Thoracic aorta (tissue), 2 donors: ENCODE data around the gene HACD4. TPM values are rescaled to one million over a fixed set of nuclear protein-coding genes. Genes with fewer than 3 reads are reported as not detected.

ENCODE experiments used
- ATAC-seq: fragments of 150-250 bp; one replicate; pipeline ENCODE4 v1.8.0; 2017; ENCODE audit warnings: low read depth; ENCODE audit not compliant: insufficient number of reproducible peaks, low FRiP score
- DNase-seq: peaks from one replicate; pipeline ENCODE4 v3.0.0-alpha.2; 2020; ENCODE audit warnings: low spot score
- H3K27ac ChIP-seq, 2 donors: fragments of 200-600 bp; sonication (generic); 1 replicate in 1 of 2; 2 replicates in 1 of 2; pipeline ENCODE4 v1.5.1; 2016; ENCODE audit warnings: mild to moderate bottlenecking in 2 of 2, moderate library complexity in 2 of 2
- H3K27me3 ChIP-seq: fragments of 200-600 bp; sonication (generic); replicated peaks from 2 replicates; pipeline ENCODE4 v1.6.0; 2016; ENCODE audit warnings: mild to moderate bottlenecking; ENCODE audit not compliant: insufficient read depth
- H3K36me3 ChIP-seq: fragments of 200-600 bp; sonication (generic); one replicate; pipeline ENCODE4 v1.5.1; 2016
- H3K4me1 ChIP-seq, 2 donors: fragments of 200-600 bp; sonication (generic); 1 replicate in 1 of 2; 2 replicates in 1 of 2; pipeline versions ENCODE4 v1.5.1 to v1.6.0; 2016; ENCODE audit warnings: low read depth in 2 of 2, mild to moderate bottlenecking in 1 of 2; ENCODE audit not compliant: control insufficient read depth in 1 of 2
- H3K4me3 ChIP-seq: fragments of 200-600 bp; sonication (generic); 2 replicates; pipeline ENCODE4 v1.5.1; 2016; ENCODE audit warnings: mild to moderate bottlenecking
- H3K9me3 ChIP-seq: fragments of 200-600 bp; sonication (generic); 2 replicates; pipeline ENCODE4 v1.5.1; 2016
- CTCF ChIP-seq: fragments of 200-600 bp; sonication (generic); IDR thresholded peaks from one replicate; pipeline ENCODE4 v1.5.1; 2019; ENCODE audit warnings: antibody characterized with exemption
- total RNA-seq, 2 donors: library from RNA; depleted of rRNA; stranded (reverse); fragments of >200 nt; gene quantifications; one replicate each; pipeline versions ENCODE4 v1.1.0 to v1.2.3, GENCODE V29; 2016

The HACD4 gene
- total RNA-seq, 2 donors from 2014 or later, result 2.0 to 8.4 TPM

GRCh38 chr9:21047281-21047691 lies 15.8 kb upstream of the HACD4 start:
- no peaks in the 10 kb centered on the region for H3K27me3 ChIP-seq
- no peaks in the 10 kb centered on the region for H3K36me3 ChIP-seq
- H3K4me1 ChIP-seq, result no peaks in the 10 kb centered on the region
- H3K27ac ChIP-seq, result no peak overlapping the region
- H3K9me3 ChIP-seq, result no peaks in the 10 kb centered on the region
- no peak overlapping the region for H3K4me3 ChIP-seq
- no peak for DNase-seq
- no peak for ATAC-seq
- no peak for TF ChIP-seq CTCF

- no peak overlapping the region for H3K27ac ChIP-seq
- no peak for ATAC-seq
- no peaks in the 10 kb centered on the region for H3K27me3 ChIP-seq
- TF ChIP-seq CTCF, result no peak
- no peaks in the 10 kb centered on the region for H3K36me3 ChIP-seq
- H3K4me3 ChIP-seq, result no peak overlapping the region
- H3K9me3 ChIP-seq, result no peaks in the 10 kb centered on the region
- H3K4me1 ChIP-seq, result no peaks in the 10 kb centered on the region
- no peak for DNase-seq
These were observed 12.4 kb upstream of the HACD4 start for GRCh38 chr9:21043841-21044240.

- TF ChIP-seq CTCF, result no peak
- Histone ChIP-seq H3K36me3 (no peaks in the 10 kb centered on the region), H3K4me3 (no peak overlapping the region), H3K27ac (no peak overlapping the region), H3K27me3 (no peaks in the 10 kb centered on the region), H3K4me1 (no peaks in the 10 kb centered on the region), H3K9me3 (no peaks in the 10 kb centered on the region)
- DNase-seq (no peak), ATAC-seq (no peak)
These were observed 11.0 kb upstream of the HACD4 start for GRCh38 chr9:21042466-21042865.

GRCh38 chr9:21039302-21039701 lies 7.9 kb upstream of the HACD4 start:
- ATAC-seq (no peak), DNase-seq (no peak)
- no peak overlapping the region for H3K4me3 ChIP-seq
- H3K27me3 ChIP-seq, result no peaks in the 10 kb centered on the region
- H3K27ac ChIP-seq, result no peak overlapping the region
- no peaks in the 10 kb centered on the region for H3K36me3 ChIP-seq
- no peak for TF ChIP-seq CTCF
- no peaks in the 10 kb centered on the region for H3K4me1 ChIP-seq
- no peaks in the 10 kb centered on the region for H3K9me3 ChIP-seq

- no peak for ATAC-seq
These were observed 5.8 kb upstream of the HACD4 start for GRCh38 chr9:21037278-21037677.

More at GRCh38 chr9:21037278-21037677, 5.8 kb upstream of the HACD4 start:
- no peak for TF ChIP-seq CTCF
- Histone ChIP-seq H3K36me3 (no peaks in the 10 kb centered on the region), H3K4me1 (no peaks in the 10 kb centered on the region), H3K27me3 (no peaks in the 10 kb centered on the region), H3K4me3 (no peak overlapping the region), H3K9me3 (no peaks in the 10 kb centered on the region), H3K27ac (no peak overlapping the region)
- no peak for DNase-seq
